Embryonic facial prominence (tissue), 1 donor: ENCODE data around the gene DCDC2.
A peak's percentile ranks its signal among the peaks of the same experiment; 100 is the strongest.
"Not testable (repeated sequence)": the region's sequence is repeated elsewhere in the genome, so short reads cannot be mapped to it uniquely, and the experiment has no call there.

Source experiments
- DNase-seq: peaks from one replicate; pipeline ENCODE4 v3.0.0-alpha.2; 2016; ENCODE audit errors: extremely low spot score

Gene DCDC2

DNA sequence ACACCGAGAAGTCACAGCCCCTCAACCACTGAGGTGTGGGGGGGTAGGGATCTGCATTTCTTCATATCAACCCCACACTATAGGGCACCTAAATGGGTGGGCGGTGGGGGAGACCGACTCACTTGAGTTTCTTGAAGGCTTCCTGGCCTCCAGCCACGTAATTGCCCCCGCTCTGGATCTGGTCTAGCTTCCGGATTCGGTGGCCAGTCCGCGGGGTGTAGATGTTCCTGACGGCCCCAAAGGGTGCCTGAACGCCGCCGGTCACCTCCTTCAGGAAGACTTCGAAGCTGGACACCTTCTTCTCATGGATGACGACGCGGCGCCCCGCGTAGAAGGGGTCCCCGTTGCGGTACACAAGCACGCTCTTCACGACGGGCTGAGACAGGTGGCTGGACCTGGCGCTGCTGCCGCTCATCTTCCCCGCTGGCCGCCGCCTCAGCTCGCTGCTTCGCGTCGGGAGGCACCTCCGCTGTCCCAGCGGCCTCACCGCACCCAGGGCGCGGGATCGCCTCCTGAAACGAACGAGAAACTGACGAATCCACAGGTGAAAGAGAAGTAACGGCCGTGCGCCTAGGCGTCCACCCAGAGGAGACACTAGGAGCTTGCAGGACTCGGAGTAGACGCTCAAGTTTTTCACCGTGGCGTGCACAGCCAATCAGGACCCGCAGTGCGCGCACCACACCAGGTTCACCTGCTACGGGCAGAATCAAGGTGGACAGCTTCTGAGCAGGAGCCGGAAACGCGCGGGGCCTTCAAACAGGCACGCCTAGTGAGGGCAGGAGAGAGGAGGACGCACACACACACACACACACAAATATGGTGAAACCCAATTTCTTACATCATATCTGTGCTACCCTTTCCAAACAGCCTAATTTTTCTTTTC is at the start of gene DCDC2:
Gene DCDC2 (minus strand): TSS at position 724 of the 883 bp plus-strand sequence. CDS start 309 bp downstream, at position 415.
- no peak for DNase-seq

DNA sequence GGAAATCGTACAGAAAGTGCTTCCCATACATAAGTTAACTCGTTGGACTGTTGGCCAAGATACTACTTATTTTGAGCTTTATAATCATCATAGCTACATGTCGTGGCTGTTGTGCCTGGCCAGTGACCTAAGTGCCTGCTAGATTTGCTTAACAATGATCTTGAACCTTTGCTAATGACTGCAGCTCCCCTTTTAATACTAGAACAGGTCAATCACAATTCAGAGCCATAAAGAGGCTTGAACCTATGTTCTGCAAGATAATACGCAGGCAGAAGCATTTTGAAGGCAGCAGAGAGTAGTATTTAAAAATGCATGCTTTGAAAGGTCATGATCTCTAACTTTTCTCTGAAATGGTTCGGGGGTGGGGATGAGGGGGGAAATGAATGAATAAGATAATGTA is 47.4 kb upstream of the DCDC2 start:
- DNase-seq, result no peak

DNA sequence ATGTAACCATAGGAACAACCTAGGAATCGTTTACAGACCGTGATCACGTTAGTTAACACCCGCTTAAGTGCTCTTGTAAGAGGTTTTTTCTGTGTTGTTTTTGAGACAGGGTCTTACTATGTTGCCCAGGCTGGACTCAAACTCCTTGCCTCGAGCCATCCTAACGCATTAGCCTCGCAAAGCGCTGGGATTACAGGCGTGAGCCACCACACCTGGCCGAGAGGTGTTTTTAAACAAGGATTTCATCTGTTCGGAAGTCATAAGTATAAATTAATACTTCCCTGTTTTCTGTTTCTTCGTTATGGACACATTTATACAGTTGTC is 45.6 kb upstream of the DCDC2 start:
- no peak for DNase-seq

DNA sequence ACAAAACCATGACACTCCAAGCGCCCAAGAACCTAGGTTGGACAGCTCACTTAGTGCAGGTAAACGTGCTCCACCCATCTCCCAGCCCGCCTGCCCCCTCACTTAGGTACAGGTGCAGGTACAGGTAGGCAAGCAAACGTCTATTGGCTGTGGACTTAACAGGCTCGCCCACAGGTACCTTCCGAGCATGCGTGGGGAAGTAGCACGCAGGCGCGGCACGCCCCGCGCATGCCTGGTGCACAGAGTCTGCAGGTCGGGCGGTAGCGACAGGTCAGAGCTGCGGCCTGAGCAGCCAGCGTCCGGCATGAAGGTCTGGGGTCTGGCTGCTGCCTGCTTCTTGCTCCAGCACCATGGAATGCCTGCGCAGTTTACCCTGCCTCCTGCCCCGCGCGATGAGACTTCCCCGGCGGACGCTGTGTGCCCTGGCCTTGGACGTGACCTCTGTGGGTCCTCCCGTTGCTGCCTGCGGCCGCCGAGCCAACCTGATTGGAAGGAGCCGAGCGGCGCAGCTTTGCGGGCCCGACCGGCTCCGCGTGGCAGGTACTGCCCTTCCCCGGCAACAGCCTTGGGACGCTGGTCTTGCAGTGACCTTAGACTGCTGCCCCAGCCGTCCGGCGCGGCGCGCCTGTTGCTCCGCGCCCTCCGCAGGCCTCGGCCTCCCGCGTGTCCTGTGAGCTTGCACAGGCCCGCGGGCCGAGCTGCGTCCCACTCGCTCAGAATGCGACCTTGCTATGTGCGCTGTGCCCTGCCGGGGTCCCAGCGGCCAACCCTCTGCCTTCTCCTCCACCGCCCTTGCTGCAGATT is 45.0 kb upstream of the DCDC2 start, which contains the start of gene MRS2:
Gene MRS2 (plus strand): TSS at position 240 of the 804 bp plus-strand sequence. CDS start 111 bp downstream, at position 351.
- peak; percentile 18 for DNase-seq

DNA sequence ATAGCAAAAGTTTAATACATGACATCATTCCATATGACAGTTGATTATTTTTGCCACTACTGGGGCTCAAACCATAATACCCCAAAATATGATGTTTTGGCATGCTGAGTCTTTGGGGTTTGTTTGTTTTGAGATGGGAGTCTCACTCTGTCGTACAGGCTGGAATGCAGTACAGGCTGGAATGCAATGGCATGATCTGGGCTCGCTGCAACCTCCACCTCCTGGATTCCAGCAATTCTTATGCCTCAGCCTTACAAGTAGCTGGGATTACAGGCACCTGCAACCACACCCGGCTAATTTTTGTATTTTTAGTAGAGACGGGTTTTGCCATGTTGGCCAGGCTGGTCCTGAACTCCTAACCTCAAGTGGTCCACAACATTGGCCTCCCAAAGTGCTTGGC is 43.6 kb upstream of the DCDC2 start:
- DNase-seq, result no peak

DNA sequence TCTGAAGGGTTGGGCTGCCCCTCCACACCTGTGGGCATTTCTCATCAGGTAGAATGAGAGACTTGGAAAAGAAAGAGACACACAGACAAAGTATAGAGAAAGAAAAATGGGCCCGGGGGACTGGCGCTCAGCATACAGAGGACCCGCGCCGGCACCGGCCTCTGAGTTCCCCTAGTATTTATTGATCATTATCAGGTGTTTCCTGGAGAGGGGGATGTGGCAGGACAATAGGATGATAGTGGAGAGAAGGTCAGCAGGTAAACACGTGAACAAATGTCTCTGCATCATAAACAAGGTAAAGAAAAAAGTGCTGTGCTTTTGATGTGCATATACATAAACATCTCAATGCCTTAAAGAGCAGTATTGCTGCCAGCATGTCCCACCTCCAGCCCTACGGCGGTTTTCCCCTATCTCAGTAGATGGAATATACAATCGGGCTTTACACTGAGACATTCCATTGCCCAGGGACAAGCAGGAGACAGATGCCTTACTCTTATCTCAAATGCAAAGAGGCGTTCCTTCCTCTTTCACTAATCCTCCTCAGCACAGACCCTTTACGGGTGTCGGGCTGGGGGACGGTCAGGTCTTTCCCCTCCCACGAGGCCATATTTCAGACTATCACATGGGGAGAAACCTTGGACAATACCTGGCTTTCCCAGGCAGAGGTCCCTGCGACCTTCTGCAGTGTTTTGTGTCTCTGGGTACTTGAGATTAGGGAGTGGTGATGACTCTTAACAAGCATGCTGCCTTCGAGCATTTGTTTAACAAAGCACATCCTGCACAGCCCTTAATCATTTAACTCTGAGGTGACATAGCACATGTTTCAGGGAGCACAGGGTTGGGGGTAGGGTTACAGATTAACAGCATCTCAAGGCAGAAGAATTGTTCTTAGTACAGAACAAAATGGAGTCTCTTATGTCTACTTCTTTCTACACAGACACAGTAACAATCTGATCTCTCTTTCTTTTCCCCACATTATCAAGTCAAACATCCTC is 42.5 kb upstream of the DCDC2 start:
- DNase-seq, result not testable (repeated sequence)

DNA sequence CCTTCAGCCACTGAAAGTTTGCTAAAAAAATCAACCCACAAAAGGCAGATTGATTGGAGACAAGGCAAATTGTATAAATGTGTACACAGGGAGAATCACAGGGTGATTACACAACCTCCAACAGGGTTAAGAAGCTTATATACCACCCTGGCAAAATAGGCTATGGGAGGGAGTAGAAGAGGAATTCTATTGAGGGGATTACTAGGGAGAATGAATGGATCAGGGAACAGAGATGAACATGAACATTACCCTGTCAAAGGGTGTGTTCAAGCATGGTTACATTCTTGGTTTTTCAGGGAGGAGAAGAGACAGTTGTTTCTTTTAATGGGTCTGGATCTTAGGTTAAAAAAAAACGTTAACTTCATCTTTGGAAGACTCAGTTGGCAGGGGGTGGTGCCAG is 39.8 kb upstream of the DCDC2 start:
- DNase-seq, result no peak

DNA sequence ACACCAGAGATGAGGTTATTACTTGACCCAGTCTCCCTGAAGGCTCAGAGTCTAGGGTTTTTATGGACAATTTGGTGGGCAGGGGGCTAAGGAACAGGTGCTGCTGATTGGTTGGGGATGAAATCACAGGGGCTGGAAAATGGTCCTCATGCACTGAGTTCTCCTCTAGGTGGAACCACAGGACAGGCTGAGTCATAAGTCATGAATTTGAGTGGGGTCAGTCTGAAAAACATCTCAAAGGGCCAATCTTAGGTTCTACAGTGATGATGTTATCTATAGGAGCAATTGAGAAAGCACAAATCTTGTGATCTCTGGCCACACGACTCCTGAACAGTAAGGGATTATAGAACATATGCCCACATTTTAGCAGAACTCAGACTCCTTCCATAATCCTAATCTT is 39.0 kb upstream of the DCDC2 start:
- DNase-seq, result no peak

DNA sequence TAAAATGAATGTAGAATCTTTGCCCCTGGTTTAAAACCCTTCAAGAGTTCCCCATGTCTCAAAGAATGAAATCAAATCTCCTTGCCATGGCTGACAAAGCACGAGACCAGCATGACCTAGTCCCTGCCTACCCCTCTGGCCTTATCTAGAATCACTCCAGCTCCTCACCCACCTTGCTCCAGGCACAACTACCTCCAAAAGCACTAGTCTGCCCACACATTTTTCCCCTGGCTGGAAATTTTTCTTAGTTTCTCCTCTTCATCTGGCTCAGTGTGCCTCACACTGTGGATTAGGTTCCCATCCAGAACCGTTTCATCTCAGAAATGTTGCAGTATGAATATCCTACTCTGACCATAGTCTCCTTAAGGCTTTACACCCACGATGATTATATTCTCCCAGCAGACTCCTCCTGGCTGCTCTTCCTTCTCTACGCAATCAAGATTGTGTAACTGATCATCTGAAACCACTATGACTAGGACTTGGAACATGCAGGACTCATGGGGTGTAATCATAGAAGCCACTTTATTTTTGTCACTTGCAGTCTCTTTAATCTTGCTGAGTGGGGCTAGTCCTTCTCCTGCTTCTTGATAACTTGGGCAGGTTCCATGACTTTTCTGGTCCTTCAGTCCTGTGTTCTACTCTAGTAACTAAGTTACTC is 37.0 kb upstream of the DCDC2 start:
- no peak for DNase-seq

DNA sequence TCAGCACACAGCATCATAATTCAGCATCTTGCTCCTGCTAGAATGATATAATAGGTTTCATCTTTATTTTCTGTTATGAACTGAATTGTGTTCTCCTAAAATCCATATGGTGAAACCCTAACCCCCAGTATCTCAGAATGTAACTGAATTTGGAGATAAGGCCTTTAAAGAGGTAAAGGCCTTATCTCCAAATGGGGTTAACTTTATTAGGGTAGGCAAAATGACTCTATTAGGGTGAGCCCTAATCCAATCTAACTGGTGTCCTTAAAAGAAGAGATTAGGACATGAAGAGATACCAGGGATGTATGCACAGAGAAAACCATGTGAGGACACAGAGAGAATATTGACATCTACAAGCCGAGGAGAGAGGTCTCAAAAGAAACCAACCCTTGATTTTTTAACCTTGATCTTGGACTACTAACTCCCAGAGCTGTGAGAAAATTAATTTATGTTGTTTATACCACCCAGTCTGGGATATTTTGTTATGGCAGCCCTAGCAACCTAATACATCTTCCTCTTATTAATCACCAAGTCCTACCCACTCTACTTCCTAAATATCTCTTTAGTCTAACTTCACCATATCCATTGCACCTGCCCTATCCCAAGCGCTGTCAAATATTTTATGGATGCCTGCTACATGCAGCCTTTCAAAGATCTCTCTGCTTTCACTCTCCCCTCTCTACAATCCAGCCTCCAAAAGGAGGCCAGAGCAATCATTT is 36.4 kb upstream of the DCDC2 start:
- DNase-seq, result no peak

DNA sequence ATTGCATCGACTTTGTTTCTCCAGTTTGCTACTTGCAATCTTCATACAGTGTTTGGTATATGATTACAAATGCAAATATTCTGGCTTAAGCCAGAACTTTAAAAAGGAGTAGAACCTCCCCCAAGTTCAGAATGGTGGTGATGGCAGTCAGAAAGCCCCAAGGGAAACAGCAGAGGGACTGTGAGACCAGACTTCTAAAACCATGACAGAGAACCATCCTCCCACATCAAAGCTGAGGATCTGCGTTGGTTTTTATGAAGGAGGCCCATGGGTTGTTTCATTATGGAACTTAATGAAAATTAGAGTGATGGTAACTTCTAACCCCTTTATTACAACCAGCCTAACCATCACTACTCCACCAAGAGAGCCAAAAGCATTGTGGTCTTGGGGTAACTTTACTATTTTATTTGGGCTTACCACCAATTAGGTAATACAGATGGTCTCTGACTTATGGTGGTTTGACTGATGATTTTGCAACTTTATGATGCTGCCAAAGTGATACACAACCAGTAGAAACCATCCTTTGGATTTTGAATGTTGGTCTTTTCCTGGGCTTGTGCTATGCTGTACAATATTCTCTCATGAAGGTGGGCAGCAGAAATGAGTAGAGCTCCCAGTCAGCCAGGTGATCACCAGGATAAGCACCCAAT is 34.0 kb upstream of the DCDC2 start:
- no peak for DNase-seq

DNA sequence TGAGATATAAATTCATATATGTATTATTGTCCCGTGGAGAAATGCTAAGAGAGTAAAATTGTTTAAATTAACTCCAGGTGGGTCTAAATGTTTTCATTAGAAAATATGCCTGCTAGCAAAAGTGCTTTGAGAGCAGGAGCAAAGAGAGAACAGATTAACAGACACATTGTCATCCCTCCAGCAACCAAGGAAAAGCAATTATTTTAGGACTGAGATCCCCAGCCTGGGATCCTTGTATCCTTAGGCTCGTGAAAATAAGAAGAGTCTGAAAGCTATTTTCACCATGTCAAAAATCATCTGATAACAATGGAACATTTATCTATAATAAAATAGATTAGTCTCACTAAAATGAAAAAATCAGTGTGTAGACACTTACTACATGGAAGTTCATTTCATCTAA is 33.3 kb upstream of the DCDC2 start:
- no peak for DNase-seq

DNA sequence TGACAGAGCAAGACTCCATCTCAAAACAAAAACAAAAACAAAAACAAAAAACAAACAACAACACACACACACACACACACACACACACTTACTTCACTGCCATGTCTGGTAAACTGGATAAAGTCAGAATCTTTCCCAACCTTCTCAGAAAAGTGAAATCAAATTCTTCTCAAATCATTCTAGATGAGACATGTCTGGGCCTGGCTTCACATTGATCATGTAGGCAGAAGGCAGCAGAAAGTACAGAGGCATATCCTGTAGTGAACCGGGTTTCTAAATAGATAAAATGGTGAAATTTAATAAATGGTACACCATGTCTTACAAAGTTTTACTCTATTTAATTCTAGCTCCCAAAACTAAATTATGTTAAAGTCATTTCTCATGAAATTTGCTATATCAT is 30.0 kb upstream of the DCDC2 start:
- DNase-seq, result no peak

DNA sequence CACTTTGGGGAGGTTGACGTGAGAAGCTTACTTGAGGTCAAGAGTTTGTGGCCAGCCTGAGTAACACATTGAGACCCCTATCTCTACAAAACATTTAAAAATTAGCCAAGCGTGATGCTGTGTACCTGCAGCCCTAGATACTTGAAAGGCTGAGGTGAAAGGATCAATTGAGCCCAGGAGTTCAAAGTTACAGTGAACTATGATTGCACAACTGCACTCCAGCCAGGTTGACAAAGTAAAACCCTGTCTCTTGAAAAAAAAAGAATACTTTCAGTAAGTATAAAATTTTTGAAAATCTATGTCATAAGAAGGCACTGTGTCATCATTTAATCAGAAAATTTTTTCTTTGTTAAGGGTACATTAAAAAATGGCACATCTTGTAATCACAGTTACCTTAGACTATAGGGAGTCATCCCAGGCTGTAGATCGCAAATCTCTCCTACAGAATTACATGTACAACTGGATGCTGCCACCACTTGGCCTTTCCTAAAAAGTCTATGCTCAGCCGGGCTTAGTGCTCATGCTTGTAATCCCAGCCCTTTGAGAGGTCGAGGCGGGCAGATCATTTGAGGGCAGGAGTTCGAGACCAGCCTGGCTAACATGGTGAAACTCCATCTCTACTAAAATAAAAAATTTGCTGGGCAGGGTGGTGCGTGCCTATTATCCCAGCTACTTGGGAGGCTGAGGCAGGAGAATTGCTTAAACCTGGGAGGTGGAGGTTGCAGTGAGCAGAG is 27.8 kb upstream of the DCDC2 start:
- DNase-seq, result no peak

DNA sequence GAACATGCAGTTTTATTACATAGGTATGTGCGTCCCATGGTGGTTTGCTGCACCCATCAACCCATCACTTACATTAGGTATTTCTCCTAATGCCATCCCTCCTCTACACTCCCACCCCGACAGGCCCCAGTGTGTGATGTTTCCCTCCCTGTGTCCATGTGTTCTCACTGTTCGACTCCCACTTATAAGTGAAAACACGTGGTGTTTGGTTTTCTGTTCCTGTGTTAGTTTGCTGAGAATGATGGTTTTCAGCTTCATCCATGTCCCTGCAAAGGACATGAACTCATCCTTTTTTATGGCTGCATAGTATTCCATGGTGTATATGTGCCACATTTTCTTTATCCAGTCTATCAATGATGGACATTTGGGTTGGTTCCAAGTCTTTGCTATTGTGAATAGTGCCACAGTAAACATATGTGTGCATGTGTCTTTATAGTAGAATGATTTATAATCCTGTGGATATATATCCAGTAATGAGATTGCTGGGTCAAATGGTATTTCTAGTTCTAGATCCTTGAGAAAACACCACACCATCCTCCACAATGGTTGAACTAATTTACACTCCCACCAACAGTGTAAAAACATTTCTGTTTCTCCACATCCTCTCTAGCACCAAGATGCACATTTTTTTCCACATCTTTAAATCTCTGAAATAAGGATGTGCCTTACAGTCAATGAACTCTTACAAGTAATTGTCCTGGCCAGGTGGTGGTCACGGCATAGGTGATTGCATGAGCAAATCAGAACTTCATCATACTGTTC is 26.7 kb upstream of the DCDC2 start:
- DNase-seq, result not testable (repeated sequence)

DNA sequence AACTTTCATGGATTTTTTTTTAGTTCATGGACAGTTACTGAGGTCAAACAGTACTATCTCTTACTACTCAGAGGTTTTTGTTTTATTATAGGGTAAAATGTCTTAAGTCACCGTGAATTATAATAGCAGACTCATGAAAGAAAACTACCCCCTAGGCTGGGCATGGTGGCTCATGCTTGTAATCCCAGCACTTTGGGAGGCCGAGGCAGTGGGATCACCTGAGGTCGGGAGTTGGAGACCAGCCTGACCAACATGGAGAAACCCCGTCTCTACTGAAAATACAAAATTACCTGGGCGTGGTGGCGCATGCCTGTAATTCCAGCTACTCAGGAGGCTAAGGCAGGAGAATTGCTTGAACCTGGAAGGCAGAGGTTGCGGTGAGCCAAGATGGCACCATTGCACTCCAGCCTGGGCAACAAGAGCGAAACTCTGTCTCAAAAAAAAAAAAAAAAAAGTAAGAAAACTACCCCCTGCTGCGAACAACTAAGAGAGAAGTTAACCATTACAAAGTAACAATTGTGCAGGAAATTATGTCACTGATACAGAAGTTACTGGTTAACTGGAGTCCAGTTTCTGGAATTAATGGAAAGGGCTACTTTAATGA is 25.1 kb upstream of the DCDC2 start:
- DNase-seq, result not testable (repeated sequence)

DNA sequence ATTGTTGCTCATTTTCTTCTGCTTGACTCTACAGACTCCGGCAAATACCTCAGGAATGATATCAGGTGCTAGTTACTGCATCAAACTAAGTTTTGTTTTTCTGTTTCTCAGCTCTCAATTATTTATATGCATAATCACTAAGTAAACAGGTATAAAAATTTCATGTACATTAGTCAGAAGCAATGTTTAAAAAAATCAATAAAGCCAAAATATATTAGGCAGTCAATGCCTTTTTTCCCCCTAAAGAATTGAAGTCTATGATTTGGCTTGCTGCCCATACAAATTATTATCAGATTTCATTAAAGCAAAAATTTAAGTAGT is 24.3 kb upstream of the DCDC2 start:
- no peak for DNase-seq
